ENCODE measurements around the gene LARP6.

GRCh38 chr15:70857562-70858285, 3.8 kb upstream of the LARP6 start:
- no peak for TF ChIP-seq RNF2 (IDR thresholded peaks at IDR 0.05; ENCODE audit: borderline replicate concordance, low read depth)
- TF ChIP-seq CHD4 (IDR thresholded peaks at IDR 0.05; ENCODE audit: borderline replicate concordance) = no peak
